ENCODE measurements around the gene ZMYM3. TPM values are rescaled to one million over a fixed set of nuclear protein-coding genes. Genes with fewer than 3 reads are reported as not detected.

ZMYM3 gene
- total and polyA plus RNA-seq, 10 donors, result 6.3 to 34.5 (median 23.1) TPM

- WGBS, 5 donors, result 77 to 92% (median 86%) methylated on average over 1 to 2 of the region's 2 CpGs
- intact Hi-C loops (cut with DNase I; ENCODE audit: low total_unique reads), result no loop called here
- no peak for DNase-seq
- Histone ChIP-seq H3K4me3 (no peak overlapping the region), H3K27me3 (replicated peaks in 1 of 7) (no peaks in the 10 kb centered on the region), H3K9me3 (no peaks in the 10 kb centered on the region), H3K27ac (no peak overlapping the region), H3K4me1 (no peaks in the 10 kb centered on the region), H3K36me3 (peaks cover 0 to 100% (median 47%) of the 10 kb centered on the region in 6 donors)
- TF ChIP-seq POLR2A (IDR thresholded peaks at IDR 0.05), result no peak
- no peak for TF ChIP-seq CTCF (IDR thresholded peaks at IDR 0.05 in 8 of 11, conservative IDR thresholded peaks at IDR 0.05 in 3 of 11)
- TF ChIP-seq POLR2AphosphoS5 (IDR thresholded peaks at IDR 0.05), result no peak
Measured at GRCh38 chrX:71245159-71245558, 8.8 kb downstream of the ZMYM3 start.

GRCh38 chrX:71244359-71245128 is 9.4 kb downstream of the ZMYM3 start:
- intact Hi-C loops (cut with DNase I; ENCODE audit: low total_unique reads), result no loop called here
- DNase-seq, result no peak
- TF ChIP-seq POLR2A (IDR thresholded peaks at IDR 0.05) (no peak), CTCF (IDR thresholded peaks at IDR 0.05 in 8 of 11, conservative IDR thresholded peaks at IDR 0.05 in 3 of 11) (no peak), POLR2AphosphoS5 (IDR thresholded peaks at IDR 0.05) (no peak)
- H3K27ac ChIP-seq, result no peak overlapping the region
- 86 to 97% (median 87%) methylated on average over 4 to 9 of the region's 9 CpGs for WGBS, 5 donors
- H3K36me3 ChIP-seq, result peaks cover 0 to 100% (median 45%) of the 10 kb centered on the region in 6 donors
- H3K4me3 ChIP-seq, result no peak overlapping the region
- H3K27me3 ChIP-seq (replicated peaks in 1 of 7), result no peaks in the 10 kb centered on the region
- no peaks in the 10 kb centered on the region for H3K4me1 ChIP-seq
- no peaks in the 10 kb centered on the region for H3K9me3 ChIP-seq

- Histone ChIP-seq H3K27me3 (replicated peaks in 1 of 7) (no peaks in the 10 kb centered on the region), H3K4me3 (no peak overlapping the region), H3K4me1 (no peaks in the 10 kb centered on the region), H3K36me3 (peaks cover 0 to 69% (median 31%) of the 10 kb centered on the region in 6 donors), H3K27ac (no peak overlapping the region), H3K9me3 (no peaks in the 10 kb centered on the region)
- intact Hi-C loops (cut with DNase I; ENCODE audit: low total_unique reads), result no loop called here
- 66 to 85% (median 74%) methylated on average over 6 of the region's 6 CpGs for WGBS, 5 donors
- TF ChIP-seq POLR2A (IDR thresholded peaks at IDR 0.05) (no peak), POLR2AphosphoS5 (IDR thresholded peaks at IDR 0.05) (no peak), CTCF (IDR thresholded peaks at IDR 0.05 in 8 of 11, conservative IDR thresholded peaks at IDR 0.05 in 3 of 11) (no peak)
- DNase-seq, result no peak
Measured at GRCh38 chrX:71241301-71241700, 12.6 kb downstream of the ZMYM3 start.

GRCh38 chrX:71239781-71240180 is 14.2 kb downstream of the ZMYM3 start:
- intact Hi-C loops (cut with DNase I; ENCODE audit: low total_unique reads), result no loop called here
- H3K4me1 ChIP-seq, result no peaks in the 10 kb centered on the region
- no peak overlapping the region for H3K27ac ChIP-seq
- H3K36me3 ChIP-seq, result peaks cover 0 to 54% (median 27%) of the 10 kb centered on the region in 6 donors
- DNase-seq, result no peak
- 73 to 96% (median 88%) methylated on average over 3 of the region's 3 CpGs for WGBS, 5 donors
- no peak overlapping the region for H3K4me3 ChIP-seq
- H3K9me3 ChIP-seq, result no peaks in the 10 kb centered on the region
- TF ChIP-seq CTCF (IDR thresholded peaks at IDR 0.05 in 8 of 11, conservative IDR thresholded peaks at IDR 0.05 in 3 of 11), result no peak
- no peak for TF ChIP-seq POLR2A (IDR thresholded peaks at IDR 0.05)
- TF ChIP-seq POLR2AphosphoS5 (IDR thresholded peaks at IDR 0.05), result no peak
- no peaks in the 10 kb centered on the region for H3K27me3 ChIP-seq (replicated peaks in 1 of 7)
